GM21526 (cell line): ENCODE results near the gene RGP1.

ENCODE experiments used
- ATAC-seq: cut with Tn5 transposase; IDR thresholded peaks from one replicate; pipeline ENCODE4 v1.9.1; 2021; ENCODE audit warnings: moderate library complexity; ENCODE audit not compliant: unreplicated experiment, low FRiP score

The RGP1 gene

GRCh38 chr9:35748858-35749514 is at the start of gene RGP1, which contains the start of gene GBA2:
Gene RGP1 (plus strand): TSS chr9:35749287. CDS start chr9:35749756, 469 bp downstream.
Gene GBA2 (minus strand): TSS chr9:35749228. CDS start chr9:35748704, 524 bp downstream.
- ATAC-seq, result peak; percentile 62

- no peak for ATAC-seq
Measured at GRCh38 chr9:35700031-35700430, 49.1 kb upstream of the RGP1 start.

GRCh38 chr9:35700942-35701341 is 48.1 kb upstream of the RGP1 start:
- no peak for ATAC-seq

- ATAC-seq, result no peak
Measured at GRCh38 chr9:35702696-35703095, 46.4 kb upstream of the RGP1 start.

- ATAC-seq, result no peak
Measured at GRCh38 chr9:35703906-35704672, 45.0 kb upstream of the RGP1 start.

- no peak for ATAC-seq
Measured at GRCh38 chr9:35705372-35705771, 43.7 kb upstream of the RGP1 start.

- ATAC-seq, result no peak
Measured at GRCh38 chr9:35705836-35706430, 43.2 kb upstream of the RGP1 start.

GRCh38 chr9:35706951-35707350 is 42.1 kb upstream of the RGP1 start:
- no peak for ATAC-seq

- ATAC-seq, result no peak
Measured at GRCh38 chr9:35708146-35708545, 40.9 kb upstream of the RGP1 start.

GRCh38 chr9:35710818-35711500 is 38.1 kb upstream of the RGP1 start:
- ATAC-seq, result no peak

- no peak for ATAC-seq
Measured at GRCh38 chr9:35711501-35712428, 37.3 kb upstream of the RGP1 start.

- ATAC-seq, result no peak
Measured at GRCh38 chr9:35712762-35713400, 36.2 kb upstream of the RGP1 start.

GRCh38 chr9:35713578-35713977 is 35.5 kb upstream of the RGP1 start:
- no peak for ATAC-seq

GRCh38 chr9:35714123-35714522 is 35.0 kb upstream of the RGP1 start:
- ATAC-seq, result no peak

GRCh38 chr9:35714579-35715252 is 34.4 kb upstream of the RGP1 start:
- ATAC-seq, result no peak

GRCh38 chr9:35716230-35716629 is 32.9 kb upstream of the RGP1 start:
- ATAC-seq, result no peak

- ATAC-seq, result no peak
Measured at GRCh38 chr9:35717132-35717870, 31.8 kb upstream of the RGP1 start.
